ENCODE results near the gene CDCA8. TPM values are rescaled to one million over a fixed set of nuclear protein-coding genes. Genes with fewer than 3 reads are reported as not detected.

CDCA8 gene
- polyA plus RNA-seq, 1 experiment: 9.6 TPM

DNA sequence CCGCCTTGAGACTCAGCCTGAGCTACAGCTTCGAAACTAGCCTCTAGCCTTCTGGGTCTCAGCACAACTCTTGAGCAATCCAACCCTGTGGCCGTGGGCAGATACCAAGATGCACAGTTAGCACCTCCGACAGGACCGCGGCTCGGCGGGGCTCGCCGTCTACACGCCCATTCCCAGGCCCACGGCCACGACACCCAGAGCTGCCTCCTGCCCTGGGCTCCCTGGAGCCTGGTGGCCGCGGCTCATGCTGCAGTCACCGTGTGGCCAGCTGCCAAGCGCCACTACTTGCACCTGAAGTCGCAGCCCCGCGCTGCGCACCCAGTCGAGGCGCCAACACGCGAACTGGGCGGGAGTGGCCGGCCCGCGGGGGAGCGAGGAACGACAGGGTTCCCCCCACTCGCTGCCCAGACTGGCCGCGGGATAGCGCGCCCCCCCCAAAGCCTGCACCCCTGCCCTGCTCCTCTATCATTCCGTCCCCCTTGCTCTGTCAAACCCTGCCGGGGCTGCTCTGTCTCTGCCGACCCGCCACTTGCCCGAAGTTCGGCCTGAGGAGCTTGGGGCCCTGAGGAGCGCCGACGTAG lies 729 bp upstream of the CDCA8 start:
- CTCF ChIA-PET: interaction anchor here (0.6 to 2.5 kb wide), 11 partner anchors 8 to 761 kb away, joined by 3 to 12 read pairs (median 4); partner anchors contain the start of genes GNL2, MEAF6 and UTP11
- TF ChIP-seq, protein P1, sequence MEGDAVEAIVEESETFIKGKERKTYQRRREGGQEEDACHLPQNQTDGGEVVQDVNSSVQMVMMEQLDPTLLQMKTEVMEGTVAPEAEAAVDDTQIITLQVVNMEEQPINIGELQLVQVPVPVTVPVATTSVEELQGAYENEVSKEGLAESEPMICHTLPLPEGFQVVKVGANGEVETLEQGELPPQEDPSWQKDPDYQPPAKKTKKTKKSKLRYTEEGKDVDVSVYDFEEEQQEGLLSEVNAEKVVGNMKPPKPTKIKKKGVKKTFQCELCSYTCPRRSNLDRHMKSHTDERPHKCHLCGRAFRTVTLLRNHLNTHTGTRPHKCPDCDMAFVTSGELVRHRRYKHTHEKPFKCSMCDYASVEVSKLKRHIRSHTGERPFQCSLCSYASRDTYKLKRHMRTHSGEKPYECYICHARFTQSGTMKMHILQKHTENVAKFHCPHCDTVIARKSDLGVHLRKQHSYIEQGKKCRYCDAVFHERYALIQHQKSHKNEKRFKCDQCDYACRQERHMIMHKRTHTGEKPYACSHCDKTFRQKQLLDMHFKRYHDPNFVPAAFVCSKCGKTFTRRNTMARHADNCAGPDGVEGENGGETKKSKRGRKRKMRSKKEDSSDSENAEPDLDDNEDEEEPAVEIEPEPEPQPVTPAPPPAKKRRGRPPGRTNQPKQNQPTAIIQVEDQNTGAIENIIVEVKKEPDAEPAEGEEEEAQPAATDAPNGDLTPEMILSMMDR (IDR thresholded peaks at IDR 0.05; ENCODE audit: low read depth, low read length): no peak
- POLR2A ChIA-PET: interaction anchor here (0.7 to 1.7 kb wide), 6 partner anchors 85 to 1227 kb away, joined by 3 to 5 read pairs (median 4); partner anchors contain the start of genes C1orf122, GNL2, MRPS15 and YRDC

DNA sequence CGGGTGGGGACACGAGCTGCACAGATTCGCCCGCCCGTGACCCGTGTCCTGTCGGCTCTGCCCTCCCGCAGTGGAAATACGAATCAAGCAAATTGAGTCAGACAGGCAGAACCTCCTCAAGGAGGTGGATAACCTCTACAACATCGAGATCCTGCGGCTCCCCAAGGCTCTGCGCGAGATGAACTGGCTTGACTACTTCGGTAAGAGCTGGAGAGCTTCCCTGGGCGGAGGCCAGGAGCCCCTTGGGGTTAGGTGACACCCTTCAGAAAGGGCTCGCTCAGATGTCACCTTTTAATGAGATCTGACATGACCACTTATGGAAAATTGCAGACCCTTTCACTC lies 489 bp downstream of the CDCA8 start:
- no peaks in the 10 kb centered on the region for H3K27me3 ChIP-seq (ENCODE audit: control insufficient read depth, insufficient read depth, low read length)
- TF ChIP-seq, protein P1 (IDR thresholded peaks at IDR 0.05; ENCODE audit: low read depth, low read length): no peak
- CTCF ChIA-PET: interaction anchor here (0.9 to 3.1 kb wide), 5 partner anchors 9 to 167 kb away, joined by 3 to 12 read pairs (median 8); no protein-coding TSS in a partner anchor

More for the DNA sequence above, 729 bp upstream of the CDCA8 start:
- no peaks in the 10 kb centered on the region for H3K27me3 ChIP-seq (ENCODE audit: control insufficient read depth, insufficient read depth, low read length)
- peak overlapping the region; percentile 39 for H3K27ac ChIP-seq (ENCODE audit: low read depth, low read length)
- no peak for DNase-seq (ENCODE audit: low read depth, low spot score)
- no peaks in the 10 kb centered on the region; the same call in 1 of the 2 replicates for H3K9me3 ChIP-seq (ENCODE audit: control insufficient read depth, insufficient read depth, low read length)
- peak overlapping the region; percentile 81 for H3K4me3 ChIP-seq (ENCODE audit: low read depth, low read length)

DNA sequence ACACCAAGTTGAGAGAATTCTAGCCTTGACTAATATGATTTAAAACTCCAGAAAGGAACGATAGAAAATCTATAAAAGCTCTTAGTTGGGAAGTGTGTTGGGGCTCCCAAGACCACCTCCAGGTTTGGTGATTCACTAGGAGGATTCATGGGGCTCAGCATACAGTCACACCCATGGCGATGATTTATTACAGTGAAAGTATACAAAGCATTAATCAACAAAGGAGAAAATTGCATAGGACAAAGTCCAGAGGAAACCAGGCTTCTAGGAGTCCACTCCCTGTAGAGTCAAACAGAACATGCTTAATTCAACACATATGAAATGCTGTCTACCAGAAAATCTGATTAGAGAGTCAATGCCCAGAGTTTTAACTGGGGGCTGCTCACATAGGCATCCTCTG lies 4.8 kb downstream of the CDCA8 start:
- H3K9me3 ChIP-seq (ENCODE audit: control insufficient read depth, insufficient read depth, low read length): no peaks in the 10 kb centered on the region
- no peak for DNase-seq (ENCODE audit: low read depth, low spot score)
- no peak overlapping the region for H3K27ac ChIP-seq (ENCODE audit: low read depth, low read length)
- TF ChIP-seq, protein P1 (IDR thresholded peaks at IDR 0.05; ENCODE audit: low read depth, low read length): no peak
- no peaks in the 10 kb centered on the region for H3K27me3 ChIP-seq (ENCODE audit: control insufficient read depth, insufficient read depth, low read length)
- POLR2A ChIA-PET: no interaction called here
- H3K4me3 ChIP-seq (ENCODE audit: low read depth, low read length): no peak overlapping the region
- CTCF ChIA-PET: interaction anchor here (1.2 to 3.7 kb wide), 3 partner anchors 11 to 163 kb away, joined by 3 to 17 read pairs (median 4); no protein-coding TSS in a partner anchor

More for the DNA sequence above, 489 bp downstream of the CDCA8 start:
- no peak for DNase-seq (ENCODE audit: low read depth, low spot score)
- POLR2A ChIA-PET: interaction anchor here (1.4 kb wide), 1 partner anchor 116 kb away, joined by 7 read pairs; the partner anchor contains the start of genes C1orf122 and YRDC
- H3K9me3 ChIP-seq (ENCODE audit: control insufficient read depth, insufficient read depth, low read length): no peaks in the 10 kb centered on the region; the same call in 1 of the 2 replicates
- H3K27ac ChIP-seq (ENCODE audit: low read depth, low read length): no peak overlapping the region
- peak overlapping the region; percentile 99 for H3K4me3 ChIP-seq (ENCODE audit: low read depth, low read length)

DNA sequence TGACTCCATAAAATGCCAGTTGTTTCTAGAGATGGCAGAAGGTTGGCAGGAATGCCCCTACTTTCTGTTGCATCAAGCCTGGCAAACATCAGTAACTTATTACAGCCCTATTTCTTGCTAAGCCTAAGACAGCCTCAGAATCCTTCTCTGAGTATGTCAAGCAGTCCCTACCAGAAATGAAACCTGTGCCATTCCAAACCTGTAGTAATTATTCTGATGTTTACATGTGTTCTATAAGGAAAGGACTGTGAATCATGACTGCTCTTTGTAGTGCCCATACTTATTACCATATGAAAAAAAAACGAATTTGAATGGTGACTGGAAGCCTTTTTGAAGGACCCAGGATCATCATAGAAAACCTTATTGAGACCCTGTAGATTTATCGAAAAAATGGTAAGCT lies 5.4 kb downstream of the CDCA8 start:
- H3K27ac ChIP-seq (ENCODE audit: low read depth, low read length): no peak overlapping the region

DNA sequence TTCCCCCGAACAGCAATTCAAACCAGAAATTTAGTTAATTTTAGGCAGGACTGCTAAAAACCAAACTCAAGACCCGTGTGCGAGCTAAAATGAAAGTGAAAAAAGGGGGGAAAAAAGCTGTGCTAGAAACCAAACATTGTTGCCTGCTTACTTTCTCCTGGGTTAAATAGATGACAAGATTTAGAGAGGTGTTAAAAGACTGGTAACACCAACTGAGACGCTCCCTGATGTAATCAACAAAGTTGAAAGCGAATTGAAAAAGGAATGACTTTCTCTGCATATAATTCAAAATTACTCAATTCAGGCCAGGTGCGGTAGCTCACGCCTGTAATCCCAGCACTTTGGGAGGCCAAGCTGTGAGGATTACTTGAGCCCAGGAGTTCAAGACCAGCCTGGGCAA lies 6.8 kb downstream of the CDCA8 start:
- H3K27ac ChIP-seq (ENCODE audit: low read depth, low read length): no peak overlapping the region
- H3K4me3 ChIP-seq (ENCODE audit: low read depth, low read length): no peak overlapping the region
- no peak for DNase-seq (ENCODE audit: low read depth, low spot score)
- no peaks in the 10 kb centered on the region for H3K27me3 ChIP-seq (ENCODE audit: control insufficient read depth, insufficient read depth, low read length)
- no peaks in the 10 kb centered on the region for H3K9me3 ChIP-seq (ENCODE audit: control insufficient read depth, insufficient read depth, low read length)
- ChIA-PET CTCF (interaction anchor here (0.9 to 1.0 kb wide), 2 partner anchors 161 to 212 kb away, joined by 3 to 5 read pairs; no protein-coding TSS in a partner anchor), POLR2A (no interaction called here)
- TF ChIP-seq, protein P1 (IDR thresholded peaks at IDR 0.05; ENCODE audit: low read depth, low read length): no peak

More for the DNA sequence above, 5.4 kb downstream of the CDCA8 start:
- TF ChIP-seq, protein P1 (IDR thresholded peaks at IDR 0.05; ENCODE audit: low read depth, low read length): no peak
- H3K27me3 ChIP-seq (ENCODE audit: control insufficient read depth, insufficient read depth, low read length): no peaks in the 10 kb centered on the region
- H3K9me3 ChIP-seq (ENCODE audit: control insufficient read depth, insufficient read depth, low read length): no peaks in the 10 kb centered on the region
- no peak overlapping the region for H3K4me3 ChIP-seq (ENCODE audit: low read depth, low read length)
- ChIA-PET CTCF (no interaction called here), POLR2A (no interaction called here)
- DNase-seq (ENCODE audit: low read depth, low spot score): no peak
